Activated naive CD8-positive, alpha-beta T cell (primary cell): ENCODE data around the gene TBC1D1.
"Not testable (repeated sequence)": the region's sequence is repeated elsewhere in the genome, so short reads cannot be mapped to it uniquely, and the experiment has no call there.

Experiments used
- H3K27ac Mint-ChIP-seq: one replicate; pipeline ENCODE4 v1.8.0; 2021; ENCODE audit warnings: mixed read lengths
- H3K27me3 Mint-ChIP-seq: one replicate; pipeline ENCODE4 v1.8.0; 2021; ENCODE audit warnings: mixed read lengths
- H3K36me3 Mint-ChIP-seq: one replicate; pipeline ENCODE4 v1.8.0; 2021; ENCODE audit warnings: mixed read lengths
- H3K4me1 Mint-ChIP-seq: one replicate; pipeline ENCODE4 v1.8.0; 2021; ENCODE audit warnings: low read depth, mixed read lengths
- H3K4me3 Mint-ChIP-seq: one replicate; pipeline ENCODE4 v1.8.0; 2021; ENCODE audit warnings: mild to moderate bottlenecking, mixed read lengths
- H3K9me3 Mint-ChIP-seq: one replicate; pipeline ENCODE4 v1.8.0; 2021; ENCODE audit warnings: low read depth, mixed read lengths

Gene TBC1D1

DNA sequence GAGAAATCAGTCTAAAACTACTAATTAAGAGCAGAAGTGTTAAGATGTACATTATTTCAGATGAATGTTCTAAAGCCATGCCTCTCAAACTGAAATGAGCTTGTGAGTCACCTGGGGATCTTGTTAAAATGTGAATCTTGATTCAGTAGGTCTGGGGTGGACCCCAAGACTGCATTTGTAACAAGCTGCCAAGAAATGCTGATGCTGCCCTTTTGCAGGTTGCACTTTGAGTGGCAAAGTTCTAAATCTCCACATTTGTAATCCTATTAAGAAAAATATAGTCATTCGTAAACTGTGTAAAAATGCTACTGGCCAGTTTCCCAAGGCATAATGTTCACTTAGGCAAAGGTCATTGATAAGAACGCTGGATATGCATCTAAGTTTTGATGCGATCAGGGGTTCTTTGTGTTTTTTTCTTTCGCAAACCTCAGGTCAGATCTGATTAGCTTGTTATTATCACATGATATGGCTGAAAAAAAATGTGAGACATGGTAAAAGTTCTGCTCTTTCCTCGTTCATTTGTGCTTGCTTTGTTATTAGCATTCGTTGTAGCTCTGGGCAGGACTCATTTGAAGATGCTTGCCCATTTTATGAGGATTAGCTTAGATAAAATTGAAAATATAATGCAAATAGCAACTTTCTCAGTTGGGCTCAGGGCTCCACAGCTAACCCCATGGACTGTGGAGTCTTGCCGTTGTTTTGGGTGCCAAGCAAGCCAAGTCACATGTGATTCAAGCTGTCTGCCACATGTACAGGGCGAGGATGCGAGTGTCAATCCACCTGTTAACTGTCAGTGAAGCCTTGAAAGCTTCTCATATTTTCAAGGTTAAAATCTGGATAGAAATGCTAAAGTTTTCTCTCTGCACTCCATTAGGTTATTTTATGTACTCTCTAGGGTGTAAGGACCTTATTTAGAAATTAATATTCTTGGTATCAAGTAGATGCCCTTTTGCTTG, 12.1 kb downstream of the TBC1D1 start:
- H3K4me3 Mint-ChIP-seq, result peak overlapping the region; percentile 46
- no peak overlapping the region for H3K27ac Mint-ChIP-seq
- H3K4me1 Mint-ChIP-seq, result peaks cover 72% of the 10 kb centered on the region
- no peaks in the 10 kb centered on the region for H3K27me3 Mint-ChIP-seq
- peaks cover 32% of the 10 kb centered on the region for H3K36me3 Mint-ChIP-seq
- H3K9me3 Mint-ChIP-seq, result no peaks in the 10 kb centered on the region

GRCh38 chr4:37903901-37904300, 13.0 kb downstream of the TBC1D1 start:
- Mint-ChIP-seq H3K27ac (no peak overlapping the region), H3K4me1 (peaks cover 71% of the 10 kb centered on the region), H3K36me3 (peaks cover 32% of the 10 kb centered on the region), H3K27me3 (no peaks in the 10 kb centered on the region), H3K9me3 (no peaks in the 10 kb centered on the region), H3K4me3 (no peak overlapping the region)

DNA sequence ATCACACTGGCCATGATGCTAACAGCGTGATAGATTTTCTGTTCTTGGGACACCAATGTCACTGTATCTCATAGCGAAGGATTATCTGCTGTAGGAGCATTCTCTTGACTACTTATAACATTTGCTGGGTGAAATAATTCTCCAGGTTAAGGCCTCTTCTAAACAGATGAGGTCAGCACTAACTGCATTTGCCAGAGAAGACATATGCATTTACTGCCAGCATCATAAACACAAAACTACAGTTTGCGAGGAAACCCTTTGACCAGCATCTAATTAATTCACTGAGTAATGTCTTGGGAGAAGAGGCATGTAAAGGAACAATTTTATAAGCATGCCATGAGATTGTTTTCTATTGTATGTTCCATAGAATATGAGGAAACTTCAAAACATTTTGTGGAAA, 13.9 kb downstream of the TBC1D1 start:
- peaks cover 70% of the 10 kb centered on the region for H3K4me1 Mint-ChIP-seq

GRCh38 chr4:37905533-37906169, 14.8 kb downstream of the TBC1D1 start:
- H3K4me1 Mint-ChIP-seq, result peaks cover 65% of the 10 kb centered on the region
- peaks cover 25% of the 10 kb centered on the region for H3K36me3 Mint-ChIP-seq
- H3K27me3 Mint-ChIP-seq, result no peaks in the 10 kb centered on the region

More for the DNA sequence above, 13.9 kb downstream of the TBC1D1 start:
- Mint-ChIP-seq H3K4me3 (no peak overlapping the region), H3K27me3 (no peaks in the 10 kb centered on the region), H3K9me3 (no peaks in the 10 kb centered on the region), H3K36me3 (peaks cover 28% of the 10 kb centered on the region), H3K27ac (no peak overlapping the region)

GRCh38 chr4:37908488-37909331, 17.8 kb downstream of the TBC1D1 start:
- Mint-ChIP-seq H3K9me3 (no peaks in the 10 kb centered on the region), H3K27ac (no peak overlapping the region), H3K27me3 (no peaks in the 10 kb centered on the region), H3K4me3 (no peak overlapping the region), H3K36me3 (peaks cover 19% of the 10 kb centered on the region), H3K4me1 (peaks cover 57% of the 10 kb centered on the region)

More at GRCh38 chr4:37905533-37906169, 14.8 kb downstream of the TBC1D1 start:
- H3K27ac Mint-ChIP-seq, result no peak overlapping the region
- H3K4me3 Mint-ChIP-seq, result no peak overlapping the region
- no peaks in the 10 kb centered on the region for H3K9me3 Mint-ChIP-seq

DNA sequence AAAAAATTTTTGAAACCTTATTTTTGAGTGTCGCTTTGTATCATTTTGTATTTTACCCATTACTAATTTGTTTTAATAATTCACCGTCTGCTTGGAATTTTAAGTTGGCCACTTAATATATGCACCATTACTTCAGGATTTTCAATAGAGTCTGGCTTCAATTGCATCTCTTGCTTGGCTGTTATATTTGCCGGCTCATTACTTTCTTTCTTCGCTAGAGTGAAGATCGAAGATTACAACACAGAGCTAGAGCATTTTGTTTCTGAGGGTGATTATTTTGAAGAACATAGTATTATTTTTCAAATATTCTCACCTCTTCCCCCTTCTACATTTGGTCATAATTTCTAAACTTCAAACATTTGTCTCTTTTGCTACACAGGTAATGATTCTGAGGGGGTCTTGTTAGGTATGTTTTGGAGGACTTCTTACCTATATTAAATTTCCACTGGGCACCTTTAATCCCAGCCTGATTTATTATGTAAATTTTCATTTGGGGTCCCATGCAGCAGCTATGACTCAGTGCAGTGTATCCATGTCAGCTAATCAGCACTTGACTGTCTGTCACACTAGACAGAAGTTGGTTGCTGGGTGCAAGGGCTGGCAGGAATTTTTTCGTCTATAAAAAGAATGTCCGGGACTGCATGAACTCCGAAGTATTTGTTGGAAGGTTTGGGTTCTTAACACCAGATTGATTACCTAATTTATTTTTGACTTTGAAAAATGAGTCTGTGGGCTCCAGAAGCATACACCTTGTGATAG, 18.6 kb downstream of the TBC1D1 start:
- Mint-ChIP-seq H3K9me3 (no peaks in the 10 kb centered on the region), H3K27me3 (no peaks in the 10 kb centered on the region), H3K36me3 (peaks cover 15% of the 10 kb centered on the region), H3K27ac (no peak overlapping the region), H3K4me3 (no peak overlapping the region), H3K4me1 (peaks cover 50% of the 10 kb centered on the region)

DNA sequence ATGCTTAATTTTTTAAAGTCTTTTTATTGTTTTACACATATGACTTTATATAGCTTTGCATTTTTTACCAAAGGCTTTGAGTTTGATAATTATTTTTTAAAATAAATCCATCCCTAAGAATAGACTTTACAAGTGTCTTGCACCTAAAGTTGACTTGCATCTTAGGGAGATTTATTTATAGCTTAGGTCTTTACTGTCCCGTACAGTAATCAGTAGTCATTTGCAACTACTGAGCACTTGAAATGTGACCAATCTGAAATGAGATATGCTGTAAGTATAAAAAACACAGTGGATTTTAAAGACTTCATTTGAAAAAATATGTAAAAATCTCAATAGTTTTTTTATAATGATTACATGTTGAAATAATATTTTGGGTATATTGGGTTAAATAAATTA, 19.2 kb downstream of the TBC1D1 start:
- Mint-ChIP-seq H3K27me3 (no peaks in the 10 kb centered on the region), H3K36me3 (peaks cover 15% of the 10 kb centered on the region), H3K4me1 (peaks cover 47% of the 10 kb centered on the region), H3K27ac (no peak overlapping the region), H3K4me3 (no peak overlapping the region), H3K9me3 (no peaks in the 10 kb centered on the region)

- Mint-ChIP-seq H3K9me3 (no peaks in the 10 kb centered on the region), H3K27ac (no peak overlapping the region), H3K4me3 (no peak overlapping the region), H3K27me3 (no peaks in the 10 kb centered on the region), H3K36me3 (peaks cover 5% of the 10 kb centered on the region), H3K4me1 (peaks cover 24% of the 10 kb centered on the region)
Measured at GRCh38 chr4:37914539-37914938, 23.7 kb downstream of the TBC1D1 start.

DNA sequence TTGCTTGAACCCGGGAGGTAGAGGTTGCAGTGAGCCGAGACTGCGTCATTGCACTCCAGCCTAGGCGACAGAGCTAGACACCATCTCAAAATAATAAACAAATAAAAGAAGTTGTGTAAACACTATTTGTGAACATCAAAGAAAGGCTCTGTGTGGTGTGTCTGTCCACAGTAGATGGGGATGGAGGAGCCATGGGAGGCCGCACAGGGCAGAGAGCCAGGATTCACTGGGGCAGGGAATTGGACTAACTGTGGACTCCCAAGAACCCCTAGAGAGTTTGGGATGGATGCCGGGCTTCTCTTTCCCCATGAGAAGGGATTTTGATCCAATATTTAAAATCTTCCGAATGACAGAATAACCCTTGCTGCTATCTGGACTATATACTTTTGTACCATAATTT, 26.5 kb downstream of the TBC1D1 start:
- Mint-ChIP-seq H3K4me3 (no peak overlapping the region), H3K36me3 (peaks cover 9% of the 10 kb centered on the region), H3K27ac (no peak overlapping the region), H3K4me1 (peaks cover 22% of the 10 kb centered on the region), H3K27me3 (no peaks in the 10 kb centered on the region), H3K9me3 (no peaks in the 10 kb centered on the region)

- H3K4me1 Mint-ChIP-seq, result peaks cover 25% of the 10 kb centered on the region
- H3K27ac Mint-ChIP-seq, result no peak overlapping the region
- peaks cover 9% of the 10 kb centered on the region for H3K36me3 Mint-ChIP-seq
- H3K27me3 Mint-ChIP-seq, result no peaks in the 10 kb centered on the region
- no peaks in the 10 kb centered on the region for H3K9me3 Mint-ChIP-seq
- H3K4me3 Mint-ChIP-seq, result no peak overlapping the region
Measured at GRCh38 chr4:37918653-37919052, 27.8 kb downstream of the TBC1D1 start.

DNA sequence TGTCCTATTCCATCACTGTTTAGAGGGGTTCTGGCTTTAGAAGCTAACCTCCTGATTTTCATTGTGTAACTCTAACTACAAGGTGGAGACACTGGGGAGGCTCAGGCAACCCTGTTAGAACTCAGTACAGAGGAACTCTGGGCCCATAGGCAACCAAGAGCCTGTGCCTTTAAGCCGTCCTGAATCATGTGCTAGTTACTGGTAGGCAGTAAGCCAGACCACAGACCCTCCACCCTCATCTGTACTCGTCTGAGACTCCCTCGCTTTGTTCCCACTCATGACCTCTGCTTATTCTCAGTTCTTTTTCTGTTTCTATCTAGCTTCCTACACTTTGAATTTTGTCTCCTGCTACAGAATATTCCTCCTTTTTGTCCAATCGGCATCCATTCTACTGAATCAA, 31.4 kb downstream of the TBC1D1 start:
- H3K27me3 Mint-ChIP-seq, result no peaks in the 10 kb centered on the region
- H3K4me3 Mint-ChIP-seq, result no peak overlapping the region
- H3K36me3 Mint-ChIP-seq, result peaks cover 9% of the 10 kb centered on the region
- H3K4me1 Mint-ChIP-seq, result peaks cover 24% of the 10 kb centered on the region
- no peak overlapping the region for H3K27ac Mint-ChIP-seq
- H3K9me3 Mint-ChIP-seq, result no peaks in the 10 kb centered on the region

GRCh38 chr4:37923089-37923488, 32.2 kb downstream of the TBC1D1 start:
- H3K27ac Mint-ChIP-seq, H3K27me3 Mint-ChIP-seq, H3K36me3 Mint-ChIP-seq, H3K4me3 Mint-ChIP-seq, H3K9me3 Mint-ChIP-seq: not testable (repeated sequence)
- peaks cover 29% of the 10 kb centered on the region for H3K4me1 Mint-ChIP-seq

DNA sequence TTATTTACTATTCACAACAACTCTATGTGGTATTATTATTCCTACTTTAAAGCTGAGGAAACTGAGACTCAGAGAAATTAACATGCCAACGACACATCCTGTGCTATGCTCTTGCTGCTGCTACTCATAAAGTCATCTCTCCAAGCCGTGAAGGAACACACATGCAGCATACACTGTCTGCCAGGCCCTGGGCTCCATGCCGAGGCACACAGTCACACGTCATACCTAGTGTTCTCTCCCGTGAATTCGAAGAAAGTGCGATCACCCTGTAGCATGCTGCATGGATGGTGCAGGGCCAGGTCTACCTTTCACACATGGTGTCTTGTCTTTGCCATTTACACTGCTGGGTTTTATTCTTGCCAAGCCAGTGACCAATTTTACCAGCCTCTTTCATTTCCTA, 34.1 kb downstream of the TBC1D1 start:
- H3K4me1 Mint-ChIP-seq, result peaks cover 45% of the 10 kb centered on the region
- H3K27ac Mint-ChIP-seq, result no peak overlapping the region
- peaks cover 11% of the 10 kb centered on the region for H3K36me3 Mint-ChIP-seq
- H3K27me3 Mint-ChIP-seq, result no peaks in the 10 kb centered on the region
- no peak overlapping the region for H3K4me3 Mint-ChIP-seq
- no peaks in the 10 kb centered on the region for H3K9me3 Mint-ChIP-seq

GRCh38 chr4:37927434-37927833, 36.5 kb downstream of the TBC1D1 start:
- Mint-ChIP-seq H3K4me3 (no peak overlapping the region), H3K9me3 (no peaks in the 10 kb centered on the region), H3K36me3 (peaks cover 8% of the 10 kb centered on the region), H3K27me3 (no peaks in the 10 kb centered on the region), H3K4me1 (peaks cover 33% of the 10 kb centered on the region), H3K27ac (no peak overlapping the region)
